HepG2 (cell line): Measurements from ENCODE around the gene CYP21A2. TPM values are rescaled to one million over a fixed set of nuclear protein-coding genes. Genes with fewer than 3 reads are reported as not detected.

Experiments
- ATAC-seq: fragments of 200-7000 bp; cut with Tn5 transposase; 3 replicates; pipeline ENCODE4 v1.9.1; 2020; ENCODE audit warnings: mild to moderate bottlenecking, moderate library complexity
- BruUV-seq: library from RNA; stranded (reverse); fragments of 400-500 nt; replicated peaks from 2 replicates; lab custom pipeline; 2021; lab: Mats Ljungman, UMichigan
- CTCF ChIA-PET: fragments of 300-600 bp; formaldehyde crosslinking; extraction: SDS; loops from one replicate; lab custom pipeline; 2021; ENCODE audit warnings: low total read pairs, inconsistent platforms, low intra/inter-chr PET ratio; lab: Yijun Ruan, JAX
- POLR2A ChIA-PET: fragments of 350-600 bp; sonication (Branson Sonifier 250); formaldehyde crosslinking; loops from one replicate; lab custom pipeline; 2020; ENCODE audit warnings: antibody characterized with exemption, inconsistent platforms; lab: Yijun Ruan, JAX
- DNase-seq: peaks from one replicate; pipeline ENCODE4 v3.0.0-alpha.2; 2015; ENCODE audit warnings: low spot score
- FAIRE-seq: peaks from 3 replicates; lab custom pipeline; 2011; peaks lifted over from hg19 to GRCh38; lab: Jason Lieb, UNC
- H2AFZ ChIP-seq: one replicate; pipeline ENCODE4 v1.6.1; 2011; ENCODE audit warnings: low read length, inconsistent platforms
- H3K27ac ChIP-seq: fragments of 300-600 bp; 3 replicates; pipeline ENCODE4 v1.8.0; 2011; ENCODE audit warnings: mixed run types, mild to moderate bottlenecking, mixed read lengths, low read length, inconsistent platforms; ENCODE audit not compliant: insufficient read depth; ENCODE audit errors: extremely low read length
- H3K27me3 ChIP-seq, 2 experiments: fragments of 200-600 bp in 1 of 2; 2 replicates in 1 of 2; 3 replicates in 1 of 2; pipeline versions ENCODE4 v1.6.0 to v1.8.0; 2011; ENCODE audit warnings: low read length in 2 of 2, mild to moderate bottlenecking in 2 of 2, moderate library complexity in 2 of 2, inconsistent platforms in 1 of 2; ENCODE audit not compliant: insufficient read depth in 2 of 2, control insufficient read depth in 1 of 2
- H3K36me3 ChIP-seq, 2 experiments: fragments of 200-600 bp in 1 of 2; replicated peaks in 1 of 2; 2 replicates in 1 of 2; 3 replicates in 1 of 2; pipeline versions ENCODE4 v1.5.1 to v1.8.0; 2011; ENCODE audit warnings: low read length in 2 of 2, inconsistent platforms in 1 of 2; ENCODE audit not compliant: insufficient read depth in 2 of 2, control insufficient read depth in 1 of 2
- H3K4me1 ChIP-seq: 2 replicates; pipeline ENCODE4 v1.5.1; 2012; ENCODE audit warnings: low read length, inconsistent platforms; ENCODE audit not compliant: insufficient read depth
- H3K4me2 ChIP-seq: 2 replicates; pipeline ENCODE4 v1.6.0; 2011; ENCODE audit warnings: low read depth, low read length, inconsistent platforms
- H3K4me3 ChIP-seq, 3 experiments: fragments of 200-600 bp in 1 of 3; sonication (generic), shearing (Covaris generic) in 1 of 3; replicated peaks in 1 of 3; 2 replicates each; pipeline ENCODE4 v1.5.1; 2011 to 2016; ENCODE audit warnings: low read length in 3 of 3, inconsistent platforms in 2 of 3, low read depth in 2 of 3, mild to moderate bottlenecking in 2 of 3, control low read depth in 1 of 3, mixed read lengths in 1 of 3; ENCODE audit not compliant: insufficient read depth in 1 of 3
- H3K79me2 ChIP-seq: one replicate; pipeline ENCODE4 v1.6.1; 2011; ENCODE audit warnings: low read length, inconsistent platforms; ENCODE audit not compliant: insufficient read depth
- H3K9ac ChIP-seq: 2 replicates; pipeline ENCODE4 v1.6.0; 2011; ENCODE audit warnings: mild to moderate bottlenecking, low read depth, low read length, inconsistent platforms; ENCODE audit not compliant: insufficient read depth
- H3K9me3 ChIP-seq: 2 replicates; pipeline ENCODE4 v1.5.1; 2012; ENCODE audit warnings: mild to moderate bottlenecking, low read length
- H4K20me1 ChIP-seq: 2 replicates; pipeline ENCODE4 v1.6.0; 2011; ENCODE audit warnings: inconsistent platforms, mild to moderate bottlenecking, low read length, moderate library complexity; ENCODE audit not compliant: insufficient read depth
- FOSL2 ChIP-seq: sonication (generic); formaldehyde crosslinking; IDR thresholded peaks from 2 replicates; pipeline ENCODE4 v1.4.0; 2020; ENCODE audit warnings: missing genetic modification reagents
- GABPA ChIP-seq, 2 experiments: IDR thresholded peaks; 2 replicates each; pipeline ENCODE4 v1.6.1; 2011 to 2016; ENCODE audit warnings: low read depth in 2 of 2, low read length in 1 of 2, missing biosample characterization in 1 of 2, missing genetic modification characterization in 1 of 2
- HNF4A ChIP-seq: sonication (generic); formaldehyde crosslinking; IDR thresholded peaks from 2 replicates; pipeline ENCODE4 v1.4.0; 2020; ENCODE audit warnings: missing genetic modification reagents
- NR1H2 ChIP-seq: sonication (generic); formaldehyde crosslinking; IDR thresholded peaks from 2 replicates; pipeline ENCODE4 v1.8.1; 2022; ENCODE audit warnings: low read depth, missing genetic modification reagents, borderline replicate concordance
- PHF20 ChIP-seq: sonication (generic); formaldehyde crosslinking; IDR thresholded peaks from 2 replicates; pipeline ENCODE4 v1.5.0; 2020; ENCODE audit warnings: mild to moderate bottlenecking, missing genetic modification reagents
- ZKSCAN8 ChIP-seq: IDR thresholded peaks from 2 replicates; pipeline ENCODE4 v1.6.1; 2016; ENCODE audit warnings: borderline replicate concordance, missing genetic modification reagents, missing compliant biosample characterization
- WGBS: methylation state at CpG from one replicate; pipeline ENCODE4 v1.1.6; 2017; ENCODE audit warnings: low lambda C conversion rate; 5-methylcytosine and 5-hydroxymethylcytosine counted together
- in situ Hi-C: cut with HindIII; loops from 2 replicates; pipeline ENCODE4 v1.10.0; 2017; ENCODE audit warnings: low pct_unique_long_range_greater_than_20kb; ENCODE audit not compliant: extremely low pct_ligation_motif_present
- intact Hi-C: fragments of 100-400 bp; cut with micrococcal nuclease; formaldehyde crosslinking; loops from one replicate; pipeline ENCODE4 v1.10.0; 2022; ENCODE audit not compliant: unreplicated experiment
- polyA plus RNA-seq, 8 experiments: library from polyadenylated mRNA; depleted of rRNA in 3 of 8; stranded (reverse) in 7 of 8; unstranded in 1 of 8; fragments of >200 nt; fragmentation: Illumina TruSeq in 4 of 8; extraction: Trizol in 4 of 8; gene quantifications; 2 replicates each; pipeline versions ENCODE4 v1.2.1 to v1.2.3, GENCODE V29; 2011 to 2016; ENCODE audit warnings: low read depth in 4 of 8, missing spikeins in 1 of 8, mixed read lengths in 1 of 8; ENCODE audit not compliant: insufficient read depth in 1 of 8
- total RNA-seq, 5 experiments: library from RNA; depleted of rRNA; stranded (reverse); fragments of >200 nt; fragmentation: Illumina TruSeq; extraction: Trizol; gene quantifications; 2 replicates each; pipeline ENCODE4 v1.2.3, GENCODE V29; 2016; ENCODE audit warnings: low read depth in 1 of 5

CYP21A2 gene
- total and polyA plus RNA-seq, 2 of the 13 experiments (the other 11 are each of a cell fraction or from before 2014, with no cell fraction given): 1.5 to 6.3 TPM

- H2AFZ ChIP-seq: no peak overlapping the region
- H4K20me1 ChIP-seq: no peaks in the 10 kb centered on the region
- BruUV-seq: no TSS peak
- peaks cover 10 to 69% of the 10 kb centered on the region in 2 experiments; a peak in 4 of 5 replicates for H3K27me3 ChIP-seq
- no peak for FAIRE-seq
- 43% methylated on average over 9 of the region's 22 CpGs for WGBS
- no peak overlapping the region for H3K4me3 ChIP-seq
- in situ Hi-C loops (loop anchor here (25.0 kb wide), 1 partner anchor 706 kb away; no protein-coding TSS in a partner anchor), intact Hi-C loops (no loop called here)
- no peaks in the 10 kb centered on the region for H3K9me3 ChIP-seq
- no peak for DNase-seq
- TF ChIP-seq ZKSCAN8: no peak
- 0 out of 2 replicates have a peak, but pooled peaks have one; percentile 27 for TF ChIP-seq FOSL2
- TF ChIP-seq GABPA (IDR thresholded peaks at IDR 0.05; ENCODE audit: low read depth, low read length): no peak
- peak; percentile 39; the same call in 1 of the 2 replicates for TF ChIP-seq GABPA (CRISPR knock-in tag; IDR thresholded peaks at IDR 0.05; ENCODE audit: low read depth)
- no peaks in the 10 kb centered on the region for H3K36me3 ChIP-seq
- no peak for ATAC-seq
- peaks cover 23% of the 10 kb centered on the region for H3K4me1 ChIP-seq
- H3K27ac ChIP-seq: no peak overlapping the region
- no peak overlapping the region for H3K9ac ChIP-seq
- no peaks in the 10 kb centered on the region for H3K79me2 ChIP-seq
- ChIA-PET CTCF (no interaction called here), POLR2A (no interaction called here)
- H3K4me2 ChIP-seq: no peak overlapping the region
Observed at GRCh38 chr6:32081168-32081990, 43.2 kb downstream of the CYP21A2 start.

- TF ChIP-seq PHF20: no peak
- TF ChIP-seq NR1H2 (CRISPR knock-in tag): no peak
- TF ChIP-seq HNF4A (CRISPR knock-in tag): peak; percentile 9; the same call in 1 of the 2 replicates
- Histone ChIP-seq H3K4me1 (peaks cover 32% of the 10 kb centered on the region), H3K27me3 (peaks cover 8 to 62% of the 10 kb centered on the region in 2 experiments; a peak in 4 of 5 replicates), H3K4me3 (no peak overlapping the region), H3K36me3 (no peaks in the 10 kb centered on the region), H3K9ac (no peak overlapping the region), H2AFZ (no peak overlapping the region), H3K27ac (no peak overlapping the region), H3K4me2 (no peak overlapping the region), H4K20me1 (no peaks in the 10 kb centered on the region), H3K79me2 (no peaks in the 10 kb centered on the region), H3K9me3 (no peaks in the 10 kb centered on the region)
- 4% methylated on average over 6 of the region's 6 CpGs for WGBS
- ATAC-seq: no peak
- in situ Hi-C loops (loop anchor here (25.0 kb wide), 1 partner anchor 705 kb away; no protein-coding TSS in a partner anchor), intact Hi-C loops (no loop called here)
- FAIRE-seq: no peak
- ChIA-PET POLR2A (no interaction called here), CTCF (no interaction called here)
- BruUV-seq: no TSS peak
- DNase-seq: no peak
Observed at GRCh38 chr6:32082478-32082877, 44.3 kb downstream of the CYP21A2 start.
